Islet precursor cell (in vitro differentiated cells): ENCODE data around the gene SMTNL2.
A peak's percentile ranks its signal among the peaks of the same experiment; 100 is the strongest.

Experiments used
- DNase-seq: peaks from one replicate; pipeline ENCODE4 v3.0.0-alpha.2; 2018

SMTNL2 gene

DNA sequence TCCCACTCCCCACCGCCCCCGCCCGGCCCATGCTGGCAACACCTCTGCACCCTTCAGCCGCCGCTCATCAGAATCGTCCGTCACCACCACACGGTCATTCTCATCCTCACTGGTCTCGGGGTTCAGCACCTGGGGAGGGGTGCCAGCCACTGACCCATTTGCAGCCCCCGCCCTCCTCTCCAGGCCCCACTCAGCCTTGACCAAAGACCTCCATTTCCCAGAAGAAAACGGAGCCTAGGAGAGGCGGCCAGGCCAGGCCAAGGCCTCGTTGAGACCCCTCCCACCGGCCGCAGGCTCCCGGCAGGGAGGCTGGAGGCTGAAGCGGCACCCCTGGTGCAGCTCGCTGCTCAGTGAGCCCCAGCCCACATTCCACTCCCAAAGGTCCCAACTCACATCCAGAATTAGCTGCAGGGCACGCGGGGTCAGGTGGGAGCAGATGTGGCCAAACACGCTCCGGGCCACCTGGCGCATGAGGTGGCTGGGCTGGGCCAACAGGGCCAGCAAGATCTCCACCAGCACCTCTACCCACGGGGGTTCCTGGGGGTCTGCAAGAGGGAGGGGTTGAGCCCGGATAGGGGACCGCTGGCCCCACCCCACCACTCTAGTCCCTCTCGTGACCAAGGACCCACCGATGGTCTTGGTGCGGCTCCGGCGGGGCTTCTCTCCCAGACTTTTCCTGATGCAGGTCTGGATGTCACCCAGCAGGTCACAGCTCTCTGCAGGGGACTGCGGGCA is 38.9 kb upstream of the SMTNL2 start:
- DNase-seq: no peak

DNA sequence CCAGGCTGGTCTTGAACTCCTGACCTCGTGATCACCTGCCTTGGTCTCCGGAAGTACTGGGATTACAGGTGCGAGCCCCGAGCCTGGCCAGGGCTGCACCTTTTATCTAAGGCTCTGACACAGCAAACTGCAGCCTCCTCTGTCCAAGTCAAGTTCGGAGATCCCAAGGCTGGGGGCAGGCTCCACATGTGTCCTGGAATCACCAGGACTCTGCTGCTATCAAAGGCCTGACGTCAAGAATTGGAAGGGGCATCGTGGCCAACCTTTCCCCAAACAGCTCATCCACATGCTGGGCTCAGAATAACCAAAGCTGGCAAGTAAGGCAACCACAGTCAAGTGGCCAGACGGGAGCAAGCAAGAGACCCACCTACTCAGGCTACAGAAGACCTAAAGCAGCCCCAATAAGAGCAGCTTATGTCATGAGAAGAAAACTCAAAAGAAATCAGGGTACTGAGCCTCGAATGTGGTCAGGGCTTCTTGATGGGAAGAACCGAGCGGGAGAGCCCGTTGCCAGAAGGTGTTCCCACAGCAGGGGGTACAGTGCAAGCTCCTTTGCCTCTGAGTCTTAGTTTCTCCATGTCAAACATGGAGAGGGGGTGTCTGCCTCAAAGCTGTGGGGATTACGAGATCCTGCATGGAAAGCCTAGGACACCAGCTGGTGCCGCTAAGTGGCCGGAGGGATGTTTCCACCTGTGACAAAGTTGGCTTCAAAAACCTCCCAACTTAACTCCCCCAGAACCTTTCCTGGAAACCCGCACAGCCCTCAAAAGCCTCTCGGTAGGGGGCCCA is 37.0 kb upstream of the SMTNL2 start:
- DNase-seq: peak; percentile 52

DNA sequence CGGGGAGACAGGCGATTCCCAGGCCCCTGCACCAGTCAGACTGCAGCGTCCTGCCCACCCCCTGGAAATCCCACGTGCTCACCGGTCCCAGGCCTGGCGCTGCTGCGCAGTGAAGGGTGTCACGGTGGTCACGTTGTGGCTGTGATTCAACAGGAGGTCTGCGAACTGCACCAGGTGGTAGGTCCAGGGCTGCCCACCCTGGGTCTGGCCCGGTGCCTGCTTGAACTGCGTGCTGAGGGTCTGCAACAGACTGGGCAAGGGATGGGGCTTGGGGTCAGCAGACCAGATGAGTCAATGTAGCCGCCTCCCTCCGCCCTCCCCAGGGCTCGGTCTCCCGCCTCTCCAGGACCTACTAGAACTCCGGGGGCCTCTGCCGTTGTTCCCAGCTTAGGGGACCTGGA is 36.3 kb upstream of the SMTNL2 start:
- no peak for DNase-seq

DNA sequence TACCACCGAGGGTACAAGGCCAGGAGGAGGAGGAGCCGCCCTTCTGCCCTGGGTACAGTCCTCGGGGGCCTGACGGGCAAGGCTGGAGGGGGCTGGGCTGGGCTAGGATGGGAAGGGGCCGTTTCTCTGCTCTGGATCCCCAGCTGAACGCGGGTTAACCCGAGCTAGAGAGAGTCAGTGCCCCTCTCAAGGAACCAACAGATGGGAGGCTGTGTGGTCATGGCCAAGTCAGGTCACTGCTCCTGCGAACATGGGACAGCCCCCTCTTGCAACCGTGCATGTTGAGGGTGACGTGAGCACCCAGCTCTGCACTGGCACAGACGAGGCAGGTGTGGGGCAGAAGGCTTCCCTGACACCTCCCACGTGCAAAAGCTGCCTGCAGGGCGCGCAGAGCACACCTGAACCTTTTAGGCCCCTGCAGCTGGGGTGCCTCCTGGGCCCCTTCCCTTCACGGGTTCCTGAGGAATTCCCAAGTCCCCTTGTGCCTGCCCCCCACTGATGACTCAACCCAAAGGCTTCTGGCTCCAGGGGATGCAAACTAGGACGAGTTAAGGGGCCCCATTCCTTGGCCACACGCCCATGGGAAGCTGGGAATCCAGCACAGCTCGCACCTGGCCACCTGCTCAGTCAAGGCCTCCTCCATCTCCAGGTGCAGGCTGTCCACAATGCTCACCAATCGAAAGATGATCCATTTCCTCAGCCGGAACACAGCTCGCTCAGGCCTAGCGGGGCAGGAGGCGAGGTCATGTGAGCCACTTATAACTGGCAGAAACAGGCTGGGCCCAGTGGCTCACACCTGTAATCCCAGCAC is 35.4 kb upstream of the SMTNL2 start:
- no peak for DNase-seq

DNA sequence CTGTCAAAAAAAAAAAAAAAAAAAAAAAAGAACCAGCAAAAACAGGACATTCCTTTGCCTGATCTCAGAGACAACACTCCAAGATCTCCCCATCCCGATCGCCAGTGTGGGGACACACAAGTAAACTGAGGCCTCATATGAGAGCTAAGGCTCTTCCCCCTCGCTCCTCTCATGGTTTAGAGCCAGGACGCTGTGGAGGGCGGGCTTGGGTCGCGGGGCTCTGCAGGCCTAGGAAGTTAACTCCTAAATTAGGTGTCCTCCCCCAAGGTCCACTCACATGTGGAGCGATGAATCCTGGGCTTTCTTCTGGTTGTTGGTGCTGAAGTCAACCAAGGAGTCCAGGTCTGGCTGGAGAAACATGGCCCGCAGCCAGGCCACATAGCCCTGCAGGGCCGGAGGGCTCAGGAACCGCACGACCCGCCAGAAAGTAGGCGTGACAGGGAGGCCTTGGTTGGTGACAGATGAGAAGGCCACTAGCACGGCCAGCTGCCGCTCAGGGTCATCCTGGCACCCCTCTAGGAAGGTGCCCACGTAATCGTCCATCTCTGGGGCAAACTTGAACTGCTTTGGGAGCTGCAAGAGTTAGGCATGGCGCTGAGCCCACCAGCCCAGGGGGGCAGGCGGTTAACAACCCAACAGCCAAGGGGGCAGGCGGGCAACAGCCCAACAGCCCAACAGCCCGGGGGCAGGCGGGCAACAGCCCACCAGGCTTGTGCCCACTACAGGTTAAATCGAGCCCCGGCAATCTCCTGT is 34.4 kb upstream of the SMTNL2 start:
- no peak for DNase-seq

DNA sequence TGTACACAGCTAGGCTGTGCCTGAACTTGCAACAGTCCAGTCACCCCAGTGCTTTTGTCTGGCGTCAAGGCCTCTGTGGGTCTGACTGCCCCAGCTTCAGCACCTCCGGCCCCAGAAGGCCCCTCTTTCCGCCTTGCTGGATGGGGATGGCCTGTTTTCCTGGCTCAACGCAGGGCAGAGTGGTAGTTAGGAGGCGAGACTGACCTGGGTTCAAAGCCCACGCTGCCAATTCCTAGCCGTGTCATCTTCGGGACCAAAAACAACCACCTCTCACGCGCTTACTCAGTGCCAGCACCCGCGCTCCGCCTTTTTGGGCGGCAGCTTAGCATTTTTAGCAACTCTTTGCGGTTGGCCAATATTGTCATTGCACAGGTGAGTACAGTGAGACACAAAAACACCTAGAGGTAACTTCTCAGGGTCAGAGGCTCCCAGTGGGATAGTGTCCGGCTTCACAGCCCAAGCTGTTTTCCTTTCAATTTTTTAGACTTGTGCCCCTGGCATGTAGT is 33.7 kb upstream of the SMTNL2 start:
- DNase-seq: no peak

DNA sequence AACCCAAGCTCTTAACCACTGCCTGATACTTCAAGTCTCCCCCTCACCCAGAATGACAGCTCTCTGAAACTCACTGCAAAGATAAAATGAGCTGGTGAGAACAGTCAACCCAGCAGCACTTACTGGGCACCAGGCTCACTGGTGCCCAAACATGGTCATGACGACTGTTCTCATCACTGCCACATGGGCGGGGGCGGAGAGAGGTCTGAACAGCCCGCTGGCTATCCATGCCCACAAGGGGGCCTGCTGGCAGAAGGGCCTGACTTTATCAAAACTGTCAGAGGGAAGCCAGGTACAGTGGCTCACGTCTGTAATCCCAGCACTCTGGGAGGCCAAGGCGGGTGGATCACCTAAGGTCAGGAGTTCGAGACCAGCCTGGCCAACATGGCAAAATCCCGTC is 33.2 kb upstream of the SMTNL2 start:
- no peak for DNase-seq

DNA sequence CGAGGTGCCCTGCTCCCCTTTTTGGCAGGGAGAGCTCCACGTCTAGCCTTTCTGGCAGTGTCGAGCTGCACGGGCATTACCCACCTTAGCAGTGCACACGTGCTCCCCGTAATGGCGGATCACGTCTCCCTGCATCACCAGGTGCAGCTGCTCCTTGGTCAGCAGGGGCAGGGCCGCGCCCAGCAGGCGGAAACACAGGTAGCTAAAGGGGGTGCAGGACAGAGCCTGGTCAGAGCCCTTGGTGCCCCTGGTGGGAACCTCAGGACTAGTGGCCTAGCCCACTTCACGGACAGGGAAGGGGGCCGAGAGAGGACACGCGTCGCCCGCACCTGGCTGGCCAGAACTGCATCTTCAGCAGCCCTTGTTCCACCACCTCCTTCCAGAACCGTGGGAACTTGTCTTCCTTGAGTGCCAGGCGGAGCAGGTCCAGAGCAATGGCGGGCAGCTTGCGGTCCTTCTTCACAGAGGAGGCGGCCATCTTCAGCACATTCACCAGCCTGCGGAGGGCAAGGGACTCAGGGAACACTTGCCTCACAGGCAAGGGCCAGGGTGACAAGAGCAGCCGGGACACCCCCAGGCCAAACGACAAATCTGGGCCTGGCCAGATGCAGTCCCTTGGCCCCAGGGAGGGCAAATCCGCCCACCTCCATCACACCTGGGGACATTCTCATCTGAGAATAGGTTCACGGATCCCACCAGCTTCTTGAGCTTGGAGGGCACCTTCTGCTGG is 32.4 kb upstream of the SMTNL2 start:
- DNase-seq: no peak

DNA sequence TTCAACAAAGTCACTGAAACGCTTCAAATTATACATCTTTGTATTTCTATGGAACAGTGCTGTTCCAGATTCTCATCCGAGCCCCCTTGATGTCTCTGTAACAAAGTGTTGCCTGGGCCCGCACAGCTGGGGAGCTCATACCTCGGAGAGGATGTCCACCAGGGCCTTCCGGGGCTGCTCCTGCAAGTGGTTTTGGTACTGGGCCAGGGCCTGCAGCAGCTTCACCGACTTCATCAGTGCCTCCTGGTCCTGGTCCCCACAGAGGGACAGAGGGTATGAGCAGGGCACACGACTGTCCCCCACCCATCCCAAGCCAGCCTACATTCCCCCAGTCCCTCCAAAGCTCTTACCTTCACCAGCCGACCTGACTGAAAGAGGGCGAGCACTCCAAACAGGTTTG is 30.7 kb upstream of the SMTNL2 start:
- no peak for DNase-seq

DNA sequence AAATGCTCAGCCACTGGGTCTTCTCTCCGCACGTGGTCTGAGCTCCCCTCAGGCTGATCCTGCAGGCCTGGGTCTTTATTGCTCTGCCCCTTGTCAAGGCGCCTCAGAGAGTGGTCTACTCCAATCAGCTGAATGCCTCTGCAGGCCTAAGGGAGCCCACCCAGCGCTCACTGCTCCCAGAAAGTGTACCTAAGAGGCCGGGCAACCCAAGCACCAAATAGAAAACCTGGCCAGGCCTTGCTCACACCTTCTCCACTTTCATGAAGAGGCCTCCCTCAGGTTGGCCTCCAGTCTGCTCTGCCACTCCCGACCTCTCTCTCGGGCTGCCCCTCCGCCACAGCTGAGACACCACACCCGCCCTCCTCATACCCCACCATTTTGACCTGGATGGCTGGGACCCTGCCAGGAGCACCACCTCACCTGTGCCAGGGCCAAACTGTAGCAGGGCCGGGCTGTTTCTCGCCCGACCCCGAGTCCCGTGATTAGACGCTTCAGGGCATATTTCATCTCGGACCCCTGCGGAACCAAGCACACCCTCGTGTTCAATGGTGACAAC is 29.8 kb upstream of the SMTNL2 start:
- DNase-seq: no peak

DNA sequence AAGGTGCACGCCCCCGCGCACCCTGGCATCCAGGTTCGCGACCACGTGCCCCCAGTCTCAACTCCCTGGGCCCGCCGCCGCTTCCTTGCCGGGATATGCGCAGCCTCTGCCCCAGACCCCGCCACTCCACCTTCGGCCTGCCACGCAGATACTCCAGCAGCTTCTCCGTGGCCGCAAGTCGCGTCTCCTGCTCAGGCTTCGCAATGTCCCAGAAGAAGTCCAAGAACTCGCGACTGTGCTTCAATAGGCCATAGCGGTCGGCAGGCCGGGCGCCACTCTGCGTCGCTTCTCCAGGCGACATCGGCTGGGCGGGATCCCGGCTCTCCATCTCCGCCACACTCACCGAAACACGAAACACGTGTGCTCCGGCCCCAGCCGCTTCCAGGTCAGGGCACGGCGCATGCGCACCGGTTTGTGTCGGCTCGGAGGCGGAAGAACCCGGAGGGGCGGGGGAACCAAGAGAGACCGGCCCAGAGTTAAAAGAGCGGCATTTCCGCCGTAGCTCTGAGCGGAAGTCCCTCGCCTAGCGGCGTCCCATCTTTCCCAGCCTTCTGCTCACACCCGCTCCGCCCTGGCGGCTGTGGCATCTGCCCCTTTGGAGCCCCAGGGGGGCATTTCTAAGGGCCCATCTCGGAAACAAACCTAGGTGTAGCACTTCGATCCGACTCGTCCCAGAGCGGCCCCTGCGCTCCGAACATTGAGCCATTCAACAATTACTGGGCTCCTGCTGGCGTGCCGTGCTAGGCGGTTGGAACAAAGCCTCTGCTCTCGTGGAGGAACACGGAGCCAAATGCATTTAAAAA is 29.1 kb upstream of the SMTNL2 start, which contains the start of gene MYBBP1A:
Gene MYBBP1A (minus strand): TSS at position 388 of the 803 bp plus-strand sequence. CDS start 60 bp downstream, at position 328.
- peak; percentile 98 for DNase-seq

DNA sequence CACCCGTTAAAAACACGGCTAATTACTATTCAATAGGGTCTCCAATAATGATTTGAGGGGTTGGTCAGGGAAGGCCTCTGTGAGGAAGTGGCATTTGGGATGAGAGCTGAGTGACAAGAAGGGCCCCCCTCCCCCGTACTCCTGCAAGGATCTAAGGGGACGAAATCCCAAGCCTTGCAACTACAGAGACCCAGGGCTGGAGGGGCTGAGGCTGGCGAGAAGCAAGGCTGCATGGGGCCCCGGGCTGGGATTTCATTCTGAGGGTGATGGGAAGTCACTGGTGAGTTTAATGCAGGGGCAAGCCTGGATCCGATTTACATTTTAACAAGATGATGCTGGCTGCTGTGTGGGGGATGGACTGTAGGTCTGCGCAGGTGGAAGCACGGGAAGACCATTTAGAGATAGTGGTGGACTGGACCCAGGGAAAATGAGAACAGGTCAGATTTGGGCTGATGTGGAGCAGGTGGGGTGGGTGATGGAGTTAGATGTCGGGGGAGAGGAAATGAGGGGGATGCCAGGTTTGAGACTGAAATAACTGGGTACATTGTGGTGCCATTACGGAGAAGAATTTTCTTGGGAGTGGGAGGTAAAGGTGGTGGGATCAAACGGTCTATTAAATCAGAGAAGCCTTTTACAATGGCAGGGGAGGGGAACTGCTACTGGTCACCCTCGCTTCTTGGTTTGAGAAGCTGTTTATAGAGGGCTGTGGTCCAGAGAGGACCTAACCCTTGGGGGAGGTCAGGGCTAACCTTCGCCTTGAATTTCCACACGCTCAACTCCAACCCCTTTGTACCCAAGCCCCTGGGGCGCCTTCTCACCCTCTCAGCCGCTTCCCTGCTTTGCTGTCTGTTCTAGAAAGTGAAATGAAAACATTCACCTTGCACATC is 28.2 kb upstream of the SMTNL2 start:
- DNase-seq: no peak

DNA sequence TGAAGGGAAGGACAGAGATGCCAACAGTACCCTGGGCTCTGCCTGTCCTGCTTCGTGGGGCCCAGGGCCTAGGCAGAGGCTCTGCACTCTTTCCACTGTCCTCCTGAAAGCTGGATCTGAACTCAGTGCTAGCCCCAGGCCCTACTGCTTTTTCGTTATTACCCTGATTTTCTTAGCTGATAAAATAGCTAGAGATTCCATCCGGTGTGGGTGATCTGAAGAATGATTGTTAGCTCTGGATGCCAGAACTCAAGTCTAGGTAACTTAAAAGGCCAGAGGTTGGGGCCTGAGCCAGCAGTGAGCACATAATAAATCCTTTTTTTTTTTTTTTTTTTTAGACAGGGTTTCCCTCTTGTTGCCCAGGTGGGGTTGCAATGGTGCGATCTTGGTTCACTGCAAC is 27.3 kb upstream of the SMTNL2 start:
- no peak for DNase-seq

DNA sequence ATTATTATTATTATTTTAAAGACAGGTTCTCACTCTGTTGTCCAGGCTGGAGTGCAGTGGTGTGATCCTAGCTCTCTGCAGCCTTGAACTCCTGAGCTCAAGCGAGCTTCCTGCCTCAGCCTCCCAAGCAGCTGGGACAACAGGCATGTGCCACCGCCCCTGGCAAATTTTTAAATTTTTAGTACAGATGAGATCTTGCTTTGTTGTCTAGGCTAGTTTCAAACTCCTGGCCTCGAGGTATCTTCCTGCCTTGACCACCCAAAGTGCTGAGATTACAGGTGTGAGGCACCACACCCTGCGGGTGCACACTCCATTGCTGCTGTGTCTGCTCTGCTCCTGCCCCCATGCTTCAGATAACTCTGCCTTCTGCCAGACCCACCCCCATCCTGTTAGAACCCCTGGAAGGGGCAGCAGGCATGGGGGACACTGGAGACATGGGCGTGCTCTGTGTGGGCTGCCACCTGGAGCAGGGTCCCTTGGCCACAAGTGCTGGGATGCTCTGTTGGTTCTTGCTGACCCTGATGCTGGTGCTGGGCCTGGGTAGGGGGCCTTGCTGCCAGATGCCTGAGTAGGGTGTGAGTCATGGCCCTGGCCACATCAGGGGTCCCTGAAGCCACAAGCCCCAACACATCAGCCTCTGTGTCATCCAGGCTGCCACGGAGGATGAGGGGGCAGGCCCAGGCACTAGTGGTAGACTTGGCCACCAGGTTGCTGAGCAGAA is 26.5 kb upstream of the SMTNL2 start:
- no peak for DNase-seq

DNA sequence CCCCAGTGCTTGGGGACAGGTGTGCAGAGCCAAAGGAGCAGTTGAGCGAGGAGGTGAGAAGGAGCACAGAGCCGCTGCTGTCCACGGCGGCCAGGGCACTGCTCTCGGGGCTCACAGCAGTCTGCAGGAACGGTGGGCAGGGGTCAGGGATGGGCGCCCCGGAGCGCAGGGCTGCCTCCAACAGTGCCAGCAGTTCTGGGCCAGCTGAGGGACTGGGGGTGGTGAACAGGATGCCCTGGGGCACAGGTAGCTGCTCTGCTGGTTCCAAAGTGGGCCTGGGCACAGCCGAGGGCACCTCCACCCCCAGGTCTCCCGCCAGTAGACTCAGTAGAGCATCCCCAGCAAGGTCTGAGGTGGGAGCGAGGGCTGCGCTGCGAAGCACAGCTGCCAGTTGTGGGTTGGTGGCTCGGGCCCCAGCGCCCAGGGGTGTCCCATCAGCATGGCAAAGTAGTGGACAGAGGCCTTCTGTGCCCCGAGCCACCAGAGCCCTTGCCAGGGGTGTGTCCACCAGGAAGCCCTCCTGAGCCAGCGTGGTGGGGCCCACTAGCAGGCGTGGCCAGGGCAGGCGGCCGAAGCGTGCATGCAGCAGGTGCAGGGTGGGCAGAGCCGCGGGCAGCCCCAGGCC is 25.9 kb upstream of the SMTNL2 start:
- no peak for DNase-seq

DNA sequence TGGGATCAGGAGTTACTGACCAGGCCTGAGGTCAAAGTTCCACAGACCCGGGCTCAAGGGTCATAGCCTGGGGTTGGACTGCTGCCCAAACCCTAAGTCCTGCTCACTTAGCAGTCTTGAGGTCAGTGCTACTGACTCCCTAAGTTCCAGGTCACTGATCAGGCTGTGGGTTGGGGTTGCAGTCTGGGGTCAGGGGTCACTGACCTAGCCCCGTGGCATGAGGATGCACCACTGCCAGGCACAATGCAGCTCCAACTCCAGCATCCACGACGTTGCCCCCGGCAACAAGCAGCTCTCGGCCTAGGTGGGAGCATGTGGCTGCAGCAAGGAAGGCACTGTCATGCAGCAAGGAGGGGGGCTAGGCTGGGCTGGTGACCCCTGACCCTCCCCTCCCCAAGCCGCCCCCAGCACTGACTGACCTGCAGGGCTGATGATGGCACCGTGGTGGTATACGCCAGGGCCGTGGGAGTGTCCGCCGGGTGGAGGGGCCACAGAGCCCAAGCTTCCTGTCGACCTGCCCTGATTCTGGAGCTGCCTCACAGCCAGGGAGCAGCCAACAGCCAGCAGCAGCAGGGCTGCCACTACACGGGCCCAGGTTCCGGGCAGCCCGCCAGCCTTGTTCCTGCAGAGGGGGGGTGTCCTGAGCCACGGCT is 25.1 kb upstream of the SMTNL2 start:
- no peak for DNase-seq

DNA sequence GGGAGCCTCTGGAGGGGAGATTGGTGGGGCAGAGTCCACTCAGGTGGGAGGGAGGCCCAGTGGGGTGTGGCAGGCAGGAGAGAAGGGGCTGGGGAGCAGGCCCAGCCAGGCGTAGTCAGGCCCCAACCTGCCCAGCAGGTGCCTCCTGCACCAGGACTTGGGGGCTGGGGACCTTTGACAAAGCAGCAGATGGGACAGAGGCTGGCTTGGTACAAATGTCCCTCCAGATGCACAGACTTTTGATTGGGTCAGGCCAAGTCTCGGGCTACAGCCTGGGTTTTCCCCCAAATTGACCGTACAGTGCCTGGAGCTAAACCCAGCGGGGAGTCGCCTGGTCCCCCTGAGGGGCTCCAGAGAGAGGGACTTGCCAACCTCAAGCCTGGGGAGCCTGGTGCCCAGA is 24.4 kb upstream of the SMTNL2 start:
- no peak for DNase-seq

DNA sequence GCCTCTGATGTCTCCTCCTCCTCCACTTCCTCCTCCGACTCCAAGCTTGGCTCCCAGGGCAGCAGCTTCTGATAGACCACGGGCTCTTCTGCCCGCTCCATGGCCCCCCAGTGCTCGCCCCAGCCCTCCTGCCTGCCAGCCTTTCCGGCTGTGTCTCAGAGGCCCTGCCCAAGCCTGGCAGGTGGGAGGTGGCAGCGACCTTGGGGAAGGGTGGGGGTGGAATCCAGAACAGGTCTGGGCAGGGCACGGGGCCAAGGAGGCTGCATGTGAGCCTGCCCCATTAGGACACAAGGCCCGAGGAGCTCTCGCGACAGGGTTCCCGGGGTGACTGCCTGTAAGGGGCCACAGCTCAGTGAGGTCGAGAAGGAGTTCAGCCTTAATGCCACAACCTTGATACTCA is 23.9 kb upstream of the SMTNL2 start, which contains the start of gene GGT6:
Gene GGT6 (minus strand): TSS at position 157 of the 400 bp plus-strand sequence. CDS start 56 bp downstream, at position 101.
- no peak for DNase-seq
